Astrocyte (in vitro differentiated cells and primary cell): Measurements from ENCODE around the gene MLPH. TPM values are rescaled to one million over a fixed set of nuclear protein-coding genes. Genes with fewer than 3 reads are reported as not detected.

Experiments
- DNase-seq: peaks from one replicate; pipeline ENCODE4 v3.0.0-alpha.2; 2010; ENCODE audit warnings: low read depth
- FAIRE-seq: peaks from 2 replicates; lab custom pipeline; 2011; peaks lifted over from hg19 to GRCh38; lab: Jason Lieb, UNC
- H2AFZ ChIP-seq: 2 replicates; pipeline ENCODE4 v1.6.0; 2012; ENCODE audit warnings: low read depth, low read length, inconsistent platforms
- H3K27ac ChIP-seq: 2 replicates; pipeline ENCODE4 v1.5.1; 2011; ENCODE audit warnings: low read depth, low read length, inconsistent platforms
- H3K27me3 ChIP-seq: 2 replicates; pipeline ENCODE4 v1.6.0; 2011; ENCODE audit warnings: low read length, inconsistent platforms; ENCODE audit not compliant: insufficient read depth
- H3K36me3 ChIP-seq: 2 replicates; pipeline ENCODE4 v1.5.1; 2011; ENCODE audit warnings: low read length, inconsistent platforms; ENCODE audit not compliant: insufficient read depth
- H3K4me1 ChIP-seq: 2 replicates; pipeline ENCODE4 v1.5.1; 2011; ENCODE audit warnings: low read length, inconsistent platforms; ENCODE audit not compliant: insufficient read depth
- H3K4me2 ChIP-seq: 2 replicates; pipeline ENCODE4 v1.6.0; 2012; ENCODE audit warnings: low read length, inconsistent platforms
- H3K4me3 ChIP-seq: 2 replicates; pipeline ENCODE4 v1.5.1; 2011; ENCODE audit warnings: low read depth, mild to moderate bottlenecking, low read length, inconsistent platforms; ENCODE audit not compliant: insufficient read depth
- H3K79me2 ChIP-seq: 2 replicates; pipeline ENCODE4 v1.6.0; 2012; ENCODE audit warnings: mild to moderate bottlenecking, low read length, inconsistent platforms; ENCODE audit not compliant: insufficient read depth
- H3K9ac ChIP-seq: 2 replicates; pipeline ENCODE4 v1.6.0; 2012; ENCODE audit warnings: mild to moderate bottlenecking, low read length, inconsistent platforms
- H3K9me3 ChIP-seq: 2 replicates; pipeline ENCODE4 v1.5.1; 2012; ENCODE audit warnings: low read depth, mild to moderate bottlenecking, low read length, inconsistent platforms; ENCODE audit not compliant: insufficient read depth
- H4K20me1 ChIP-seq: 2 replicates; pipeline ENCODE4 v1.6.0; 2012; ENCODE audit warnings: low read length, inconsistent platforms; ENCODE audit not compliant: insufficient read depth
- H3K27ac Mint-ChIP-seq: one replicate; pipeline ENCODE4 v1.8.0; 2021; ENCODE audit warnings: mild to moderate bottlenecking, mixed read lengths; ENCODE audit not compliant: unreplicated experiment
- H3K27me3 Mint-ChIP-seq: one replicate; pipeline ENCODE4 v1.8.0; 2021; ENCODE audit warnings: low read depth, mixed read lengths; ENCODE audit not compliant: unreplicated experiment
- H3K36me3 Mint-ChIP-seq: one replicate; pipeline ENCODE4 v1.8.0; 2021; ENCODE audit warnings: low read depth, mixed read lengths; ENCODE audit not compliant: unreplicated experiment
- H3K4me1 Mint-ChIP-seq: one replicate; pipeline ENCODE4 v1.8.0; 2021; ENCODE audit warnings: low read depth, mixed read lengths; ENCODE audit not compliant: unreplicated experiment
- H3K4me3 Mint-ChIP-seq: one replicate; pipeline ENCODE4 v1.8.0; 2021; ENCODE audit warnings: mild to moderate bottlenecking, moderate library complexity, mixed read lengths; ENCODE audit not compliant: unreplicated experiment
- H3K9me3 Mint-ChIP-seq: one replicate; pipeline ENCODE4 v1.8.0; 2021; ENCODE audit warnings: mild to moderate bottlenecking, mixed read lengths; ENCODE audit not compliant: unreplicated experiment
- EZH2 ChIP-seq: IDR thresholded peaks from 2 replicates; pipeline ENCODE4 v1.6.1; 2012; ENCODE audit warnings: mild to moderate bottlenecking, low read length, inconsistent platforms; ENCODE audit not compliant: insufficient read depth
- total RNA-seq: library from RNA; stranded (reverse); gene quantifications from 2 replicates; pipeline ENCODE4 v1.2.1, GENCODE V29; 2021
- TF ChIP-seq, protein P1 (sequence below): IDR thresholded peaks from 2 replicates; pipeline ENCODE4 v1.5.1; 2011; ENCODE audit warnings: low read depth, mild to moderate bottlenecking, inconsistent platforms, low read length, moderate library complexity; ENCODE audit not compliant: insufficient read depth

The MLPH gene
- total RNA-seq, 1 donor from 2014 or later: 14.2 TPM

GRCh38 chr2:237574894-237575868 lies 88.1 kb downstream of the MLPH start:
- Histone ChIP-seq H3K79me2 (no peaks in the 10 kb centered on the region), H3K4me1 (peaks cover 5% of the 10 kb centered on the region), H3K4me3 (no peak overlapping the region), H3K27ac (no peak overlapping the region), H3K9me3 (no peaks in the 10 kb centered on the region), H2AFZ (no peak overlapping the region), H3K4me2 (no peak overlapping the region), H3K36me3 (no peaks in the 10 kb centered on the region), H4K20me1 (no peaks in the 10 kb centered on the region), H3K9ac (no peak overlapping the region), H3K27me3 (peaks cover 6% of the 10 kb centered on the region)
- Mint-ChIP-seq H3K9me3 (no peaks in the 10 kb centered on the region), H3K4me1 (peaks cover 4% of the 10 kb centered on the region), H3K36me3 (peaks cover 1% of the 10 kb centered on the region), H3K27me3 (peaks cover 25% of the 10 kb centered on the region), H3K4me3 (no peak overlapping the region), H3K27ac (no peak overlapping the region)
- TF ChIP-seq, protein P1, sequence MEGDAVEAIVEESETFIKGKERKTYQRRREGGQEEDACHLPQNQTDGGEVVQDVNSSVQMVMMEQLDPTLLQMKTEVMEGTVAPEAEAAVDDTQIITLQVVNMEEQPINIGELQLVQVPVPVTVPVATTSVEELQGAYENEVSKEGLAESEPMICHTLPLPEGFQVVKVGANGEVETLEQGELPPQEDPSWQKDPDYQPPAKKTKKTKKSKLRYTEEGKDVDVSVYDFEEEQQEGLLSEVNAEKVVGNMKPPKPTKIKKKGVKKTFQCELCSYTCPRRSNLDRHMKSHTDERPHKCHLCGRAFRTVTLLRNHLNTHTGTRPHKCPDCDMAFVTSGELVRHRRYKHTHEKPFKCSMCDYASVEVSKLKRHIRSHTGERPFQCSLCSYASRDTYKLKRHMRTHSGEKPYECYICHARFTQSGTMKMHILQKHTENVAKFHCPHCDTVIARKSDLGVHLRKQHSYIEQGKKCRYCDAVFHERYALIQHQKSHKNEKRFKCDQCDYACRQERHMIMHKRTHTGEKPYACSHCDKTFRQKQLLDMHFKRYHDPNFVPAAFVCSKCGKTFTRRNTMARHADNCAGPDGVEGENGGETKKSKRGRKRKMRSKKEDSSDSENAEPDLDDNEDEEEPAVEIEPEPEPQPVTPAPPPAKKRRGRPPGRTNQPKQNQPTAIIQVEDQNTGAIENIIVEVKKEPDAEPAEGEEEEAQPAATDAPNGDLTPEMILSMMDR: peak; percentile 7
- TF ChIP-seq EZH2: no peak
- FAIRE-seq (no peak), DNase-seq (peak; percentile 29)

DNA sequence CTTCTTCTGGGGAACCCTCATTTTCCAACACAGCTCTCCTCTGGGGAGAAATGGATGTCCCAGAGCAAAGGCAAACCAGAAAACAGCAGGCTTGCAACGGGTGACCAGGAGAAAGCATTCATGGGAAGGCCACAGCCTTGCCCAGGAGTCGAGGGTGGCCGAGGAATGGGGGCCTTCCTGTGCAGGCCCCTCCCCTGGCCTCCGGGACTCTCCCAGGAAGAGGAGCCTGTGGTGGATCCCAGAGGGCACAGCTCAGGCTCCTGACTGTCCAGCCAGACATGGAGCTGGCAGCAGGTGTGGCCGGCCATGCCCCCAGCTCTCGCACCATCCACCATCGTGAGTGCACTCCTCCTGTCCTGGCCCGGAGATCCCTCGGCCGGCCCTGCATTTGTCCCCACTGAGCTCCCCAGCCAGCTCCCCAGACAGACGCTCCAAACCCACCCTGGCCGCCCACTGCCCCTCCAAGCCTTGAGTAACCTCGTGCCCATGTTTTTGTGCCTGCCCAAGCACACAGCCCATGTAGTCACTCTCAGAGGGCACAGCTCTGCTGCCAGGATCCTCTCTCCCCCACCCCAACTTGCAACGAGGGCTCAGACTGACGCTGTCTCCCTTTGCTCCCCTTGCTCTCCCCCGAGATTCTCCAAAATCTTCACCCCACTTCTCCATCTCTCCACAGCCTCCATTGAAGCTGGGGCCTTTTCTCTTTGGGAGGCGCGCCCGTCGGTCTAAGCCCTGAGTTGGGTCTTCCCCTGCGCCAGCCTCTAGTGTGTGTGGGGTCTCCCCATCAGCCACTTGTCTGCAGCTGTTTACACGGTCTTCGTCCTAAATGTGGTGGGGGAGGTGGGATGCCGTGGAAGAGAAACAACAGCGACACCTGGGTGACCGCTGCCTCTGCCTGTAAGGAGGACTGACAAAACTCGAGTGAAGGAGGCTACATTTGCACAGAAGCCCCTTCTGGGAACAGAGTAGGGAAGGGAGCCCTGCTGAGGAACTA lies 89.1 kb downstream of the MLPH start:
- no peak for DNase-seq
- Histone ChIP-seq H3K9me3 (no peaks in the 10 kb centered on the region), H3K4me1 (peaks cover 5% of the 10 kb centered on the region), H3K36me3 (no peaks in the 10 kb centered on the region), H3K27ac (no peak overlapping the region), H3K79me2 (no peaks in the 10 kb centered on the region), H3K4me3 (no peak overlapping the region), H3K27me3 (peaks cover 6% of the 10 kb centered on the region), H4K20me1 (no peaks in the 10 kb centered on the region), H2AFZ (no peak overlapping the region), H3K9ac (no peak overlapping the region), H3K4me2 (no peak overlapping the region)
- peaks cover 1% of the 10 kb centered on the region for H3K36me3 Mint-ChIP-seq
- no peak overlapping the region for H3K27ac Mint-ChIP-seq
- TF ChIP-seq EZH2: no peak
- TF ChIP-seq, protein P1: no peak
- H3K4me3 Mint-ChIP-seq: no peak overlapping the region
- H3K4me1 Mint-ChIP-seq: peaks cover 4% of the 10 kb centered on the region
- peaks cover 25% of the 10 kb centered on the region for H3K27me3 Mint-ChIP-seq
- no peaks in the 10 kb centered on the region for H3K9me3 Mint-ChIP-seq
- FAIRE-seq: no peak
